ENCODE results near the gene TMBIM4. TPM values are rescaled to one million over a fixed set of nuclear protein-coding genes. Genes with fewer than 3 reads are reported as not detected.

The TMBIM4 gene
- total RNA-seq, 1 experiment from 2014 or later: 151 TPM

DNA sequence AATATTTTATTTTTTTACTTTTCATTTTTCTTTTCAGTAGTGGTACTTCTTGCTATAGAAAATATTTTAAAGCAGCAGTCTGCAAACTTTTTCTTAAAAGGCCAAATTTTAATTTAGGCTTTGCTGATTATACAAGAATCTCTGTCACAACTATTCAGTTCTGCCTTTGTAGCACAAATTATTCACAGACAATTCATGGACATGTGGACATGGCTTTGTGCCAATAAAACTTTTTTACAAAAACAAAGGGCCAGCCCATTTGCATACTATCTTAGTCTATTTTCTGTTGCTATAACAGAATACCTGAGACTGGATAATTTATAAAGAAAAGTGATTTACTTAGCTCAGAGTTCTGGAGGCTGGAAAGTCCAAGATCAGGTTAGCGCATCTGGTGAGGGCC is 56.3 kb downstream of the TMBIM4 start:
- Histone ChIP-seq H3K4me1 (ENCODE audit: low read length) (no peaks in the 10 kb centered on the region), H3K4me3 (ENCODE audit: low read length) (no peak overlapping the region), H3K9me3 (ENCODE audit: low read length) (no peaks in the 10 kb centered on the region), H3K9ac (ENCODE audit: low read length) (no peak overlapping the region), H4K20me1 (ENCODE audit: insufficient read depth, low read depth, low read length) (no peaks in the 10 kb centered on the region), H3K4me2 (ENCODE audit: low read depth, low read length, poor library complexity, severe bottlenecking) (no peak overlapping the region), H3K9me2 (replicated peaks; ENCODE audit: insufficient read depth, low read length) (no peaks in the 10 kb centered on the region), H3K36me3 (ENCODE audit: insufficient read depth, low read length) (no peaks in the 10 kb centered on the region), H3K79me2 (ENCODE audit: low read length) (no peaks in the 10 kb centered on the region), H3K27ac (ENCODE audit: low read length) (no peak overlapping the region), H2AFZ (ENCODE audit: low read length) (no peak overlapping the region), H3K27me3 (ENCODE audit: low read length) (no peaks in the 10 kb centered on the region)
- DNase-seq: no peak

GRCh38 chr12:66111605-66112004 is 58.2 kb downstream of the TMBIM4 start:
- Histone ChIP-seq H3K27ac (ENCODE audit: low read length) (no peak overlapping the region), H2AFZ (ENCODE audit: low read length) (no peak overlapping the region), H3K4me1 (ENCODE audit: low read length) (peaks cover 3% of the 10 kb centered on the region)

GRCh38 chr12:66109056-66109455 is 60.7 kb downstream of the TMBIM4 start:
- Histone ChIP-seq H4K20me1 (ENCODE audit: insufficient read depth, low read depth, low read length) (no peaks in the 10 kb centered on the region), H3K27ac (ENCODE audit: low read length) (no peak overlapping the region), H3K4me2 (ENCODE audit: low read depth, low read length, poor library complexity, severe bottlenecking) (no peak overlapping the region), H3K79me2 (ENCODE audit: low read length) (no peaks in the 10 kb centered on the region), H3K36me3 (ENCODE audit: insufficient read depth, low read length) (no peaks in the 10 kb centered on the region), H3K9ac (ENCODE audit: low read length) (no peak overlapping the region), H3K27me3 (ENCODE audit: low read length) (no peaks in the 10 kb centered on the region), H2AFZ (ENCODE audit: low read length) (no peak overlapping the region), H3K9me3 (ENCODE audit: low read length) (no peaks in the 10 kb centered on the region), H3K4me3 (ENCODE audit: low read length) (no peak overlapping the region), H3K9me2 (replicated peaks; ENCODE audit: insufficient read depth, low read length) (no peaks in the 10 kb centered on the region), H3K4me1 (ENCODE audit: low read length) (peaks cover 3% of the 10 kb centered on the region)
- no peak for DNase-seq

More at GRCh38 chr12:66111605-66112004, 58.2 kb downstream of the TMBIM4 start:
- H3K4me2 ChIP-seq (ENCODE audit: low read depth, low read length, poor library complexity, severe bottlenecking): no peak overlapping the region
- H3K36me3 ChIP-seq (ENCODE audit: insufficient read depth, low read length): no peaks in the 10 kb centered on the region
- no peaks in the 10 kb centered on the region for H3K9me3 ChIP-seq (ENCODE audit: low read length)
- H3K4me3 ChIP-seq (ENCODE audit: low read length): no peak overlapping the region
- H3K79me2 ChIP-seq (ENCODE audit: low read length): no peaks in the 10 kb centered on the region
- DNase-seq: no peak
- no peaks in the 10 kb centered on the region for H3K27me3 ChIP-seq (ENCODE audit: low read length)
- H3K9ac ChIP-seq (ENCODE audit: low read length): no peak overlapping the region
- no peaks in the 10 kb centered on the region for H3K9me2 ChIP-seq (replicated peaks; ENCODE audit: insufficient read depth, low read length)
- H4K20me1 ChIP-seq (ENCODE audit: insufficient read depth, low read depth, low read length): no peaks in the 10 kb centered on the region

- no peak overlapping the region for H3K4me3 ChIP-seq (ENCODE audit: low read length)
- H3K9me3 ChIP-seq (ENCODE audit: low read length): no peaks in the 10 kb centered on the region
- H3K27ac ChIP-seq (ENCODE audit: low read length): no peak overlapping the region
- no peak overlapping the region for H3K4me2 ChIP-seq (ENCODE audit: low read depth, low read length, poor library complexity, severe bottlenecking)
- no peak for DNase-seq
- H3K36me3 ChIP-seq (ENCODE audit: insufficient read depth, low read length): no peaks in the 10 kb centered on the region
- no peaks in the 10 kb centered on the region for H3K79me2 ChIP-seq (ENCODE audit: low read length)
- H2AFZ ChIP-seq (ENCODE audit: low read length): no peak overlapping the region
- no peak overlapping the region for H3K9ac ChIP-seq (ENCODE audit: low read length)
- peaks cover 3% of the 10 kb centered on the region for H3K4me1 ChIP-seq (ENCODE audit: low read length)
- H4K20me1 ChIP-seq (ENCODE audit: insufficient read depth, low read depth, low read length): no peaks in the 10 kb centered on the region
- no peaks in the 10 kb centered on the region for H3K9me2 ChIP-seq (replicated peaks; ENCODE audit: insufficient read depth, low read length)
- no peaks in the 10 kb centered on the region for H3K27me3 ChIP-seq (ENCODE audit: low read length)
Observed at GRCh38 chr12:66108386-66108785, 61.4 kb downstream of the TMBIM4 start.

- Histone ChIP-seq H3K27ac (ENCODE audit: low read length) (no peak overlapping the region), H3K36me3 (ENCODE audit: insufficient read depth, low read length) (no peaks in the 10 kb centered on the region), H3K4me2 (ENCODE audit: low read depth, low read length, poor library complexity, severe bottlenecking) (no peak overlapping the region), H3K9me2 (replicated peaks; ENCODE audit: insufficient read depth, low read length) (no peaks in the 10 kb centered on the region), H3K9me3 (ENCODE audit: low read length) (no peaks in the 10 kb centered on the region), H3K4me3 (ENCODE audit: low read length) (no peak overlapping the region), H2AFZ (ENCODE audit: low read length) (peak overlapping the region; percentile 11; the same call in 1 of the 2 replicates), H3K9ac (ENCODE audit: low read length) (no peak overlapping the region), H3K79me2 (ENCODE audit: low read length) (no peaks in the 10 kb centered on the region), H4K20me1 (ENCODE audit: insufficient read depth, low read depth, low read length) (no peaks in the 10 kb centered on the region), H3K27me3 (ENCODE audit: low read length) (no peaks in the 10 kb centered on the region), H3K4me1 (ENCODE audit: low read length) (peaks cover 3% of the 10 kb centered on the region)
- peak; percentile 97 for DNase-seq
Observed at GRCh38 chr12:66107451-66107915, 62.3 kb downstream of the TMBIM4 start.

DNA sequence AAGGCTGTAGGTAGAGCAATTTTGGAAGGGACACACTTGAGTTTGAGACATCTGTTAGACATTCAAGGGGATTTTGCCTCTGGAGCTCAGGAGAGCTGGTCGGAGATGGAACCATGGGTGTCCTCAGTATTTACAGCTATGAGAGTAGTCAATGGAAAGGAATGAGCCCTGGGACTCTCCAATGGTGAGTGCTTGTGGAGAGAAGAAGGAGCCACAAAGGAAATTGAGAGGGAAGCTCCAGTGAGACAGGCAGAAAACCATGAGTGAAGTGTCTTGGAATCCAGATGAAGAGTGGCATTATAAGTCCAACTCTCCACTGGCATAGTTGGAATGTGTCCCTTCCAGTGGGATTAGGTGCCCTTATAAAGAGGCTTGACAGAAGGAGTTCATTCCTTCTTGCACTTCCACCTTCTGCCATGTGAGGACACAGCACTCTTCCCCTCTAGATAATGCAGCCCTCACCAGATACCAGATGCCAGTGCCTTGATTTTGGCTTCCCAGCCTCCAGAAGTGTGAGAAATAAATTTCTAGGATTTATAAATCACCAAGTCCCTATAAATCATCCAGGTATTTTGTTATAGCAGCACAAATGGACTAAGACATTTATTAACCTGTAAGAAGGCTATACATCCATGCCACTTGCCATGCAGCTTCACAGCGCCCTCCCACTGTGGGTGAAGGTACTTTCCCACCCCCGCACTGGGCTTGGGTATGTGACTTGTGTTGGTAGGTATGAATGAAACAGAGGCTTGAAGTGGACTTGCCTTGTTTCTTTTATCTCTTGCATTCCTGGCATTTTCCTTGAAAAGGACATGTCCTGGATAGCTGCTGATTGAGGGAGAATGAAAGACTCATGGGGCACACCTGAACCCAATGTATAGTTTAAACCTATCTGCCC is 66.5 kb downstream of the TMBIM4 start:
- H3K27ac ChIP-seq (ENCODE audit: low read length): no peak overlapping the region
- peaks cover 3% of the 10 kb centered on the region for H3K4me1 ChIP-seq (ENCODE audit: low read length)
- no peak overlapping the region for H3K4me3 ChIP-seq (ENCODE audit: low read length)
- H3K27me3 ChIP-seq (ENCODE audit: low read length): no peaks in the 10 kb centered on the region
- peak; percentile 57 for DNase-seq
- no peaks in the 10 kb centered on the region for H3K36me3 ChIP-seq (ENCODE audit: insufficient read depth, low read length)
- no peak overlapping the region for H3K9ac ChIP-seq (ENCODE audit: low read length)
- no peaks in the 10 kb centered on the region for H3K9me3 ChIP-seq (ENCODE audit: low read length)
- H4K20me1 ChIP-seq (ENCODE audit: insufficient read depth, low read depth, low read length): no peaks in the 10 kb centered on the region
- H2AFZ ChIP-seq (ENCODE audit: low read length): no peak overlapping the region
- no peaks in the 10 kb centered on the region for H3K79me2 ChIP-seq (ENCODE audit: low read length)
- H3K4me2 ChIP-seq (ENCODE audit: low read depth, low read length, poor library complexity, severe bottlenecking): no peak overlapping the region
- H3K9me2 ChIP-seq (replicated peaks; ENCODE audit: insufficient read depth, low read length): no peaks in the 10 kb centered on the region

DNA sequence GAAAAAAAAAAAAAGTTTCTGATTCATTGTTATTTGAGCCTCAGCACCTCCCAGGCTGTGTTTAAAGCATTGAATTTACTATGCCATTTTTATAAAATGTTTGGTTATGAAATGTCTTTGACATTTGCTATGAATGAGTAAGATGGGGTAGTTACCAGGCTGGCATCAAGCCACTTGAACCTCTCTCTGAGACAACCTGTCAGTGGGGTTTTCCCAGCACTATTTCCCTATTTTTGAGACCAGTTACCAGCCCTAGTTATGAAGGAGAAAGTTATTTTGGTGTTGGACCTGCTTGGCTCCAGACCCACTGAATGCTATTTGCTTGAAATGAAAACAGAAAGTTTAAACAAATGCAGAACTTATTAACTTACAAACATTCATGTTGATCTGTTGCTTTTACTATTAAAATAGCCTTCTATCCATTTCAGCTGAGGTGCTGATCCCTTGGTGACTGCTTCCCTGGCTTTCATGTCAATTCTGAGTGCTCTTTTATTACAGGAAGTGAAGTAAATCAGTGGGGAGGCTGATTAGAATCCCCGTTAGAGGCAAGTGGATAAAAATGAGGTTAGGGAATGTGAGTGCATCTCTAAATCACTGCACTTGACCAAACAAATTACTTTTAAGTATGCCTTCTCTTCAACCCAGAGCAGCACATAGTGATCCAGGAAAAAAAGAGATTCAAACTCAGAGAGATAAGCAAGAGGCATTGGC is 77.1 kb downstream of the TMBIM4 start:
- Histone ChIP-seq H3K4me3 (ENCODE audit: low read length) (no peak overlapping the region), H3K9ac (ENCODE audit: low read length) (no peak overlapping the region), H2AFZ (ENCODE audit: low read length) (no peak overlapping the region), H3K4me2 (ENCODE audit: low read depth, low read length, poor library complexity, severe bottlenecking) (no peak overlapping the region), H4K20me1 (ENCODE audit: insufficient read depth, low read depth, low read length) (no peaks in the 10 kb centered on the region), H3K9me2 (replicated peaks; ENCODE audit: insufficient read depth, low read length) (no peaks in the 10 kb centered on the region), H3K27ac (ENCODE audit: low read length) (no peak overlapping the region), H3K36me3 (ENCODE audit: insufficient read depth, low read length) (no peaks in the 10 kb centered on the region), H3K79me2 (ENCODE audit: low read length) (no peaks in the 10 kb centered on the region), H3K4me1 (ENCODE audit: low read length) (no peaks in the 10 kb centered on the region), H3K27me3 (ENCODE audit: low read length) (no peaks in the 10 kb centered on the region), H3K9me3 (ENCODE audit: low read length) (no peaks in the 10 kb centered on the region)
- no peak for DNase-seq

GRCh38 chr12:66090157-66090556 is 79.6 kb downstream of the TMBIM4 start:
- Histone ChIP-seq H3K9me3 (ENCODE audit: low read length) (no peaks in the 10 kb centered on the region), H3K4me1 (ENCODE audit: low read length) (no peaks in the 10 kb centered on the region), H3K27me3 (ENCODE audit: low read length) (no peaks in the 10 kb centered on the region), H3K9me2 (replicated peaks; ENCODE audit: insufficient read depth, low read length) (no peaks in the 10 kb centered on the region), H3K36me3 (ENCODE audit: insufficient read depth, low read length) (no peaks in the 10 kb centered on the region), H3K9ac (ENCODE audit: low read length) (no peak overlapping the region), H4K20me1 (ENCODE audit: insufficient read depth, low read depth, low read length) (no peaks in the 10 kb centered on the region), H3K4me3 (ENCODE audit: low read length) (no peak overlapping the region), H3K79me2 (ENCODE audit: low read length) (no peaks in the 10 kb centered on the region), H2AFZ (ENCODE audit: low read length) (no peak overlapping the region), H3K4me2 (ENCODE audit: low read depth, low read length, poor library complexity, severe bottlenecking) (no peak overlapping the region), H3K27ac (ENCODE audit: low read length) (no peak overlapping the region)
- no peak for DNase-seq

All from Karpas-422 (cell line).